ENCODE data around the gene FOXJ1.

Gene FOXJ1

GRCh38 chr17:76159157-76159556, 18.1 kb upstream of the FOXJ1 start:
- Histone ChIP-seq H3K4me3 (ENCODE audit: low read depth in 1 of 2, low read length in 2 of 2) (no peak overlapping the region), H3K9me3 (ENCODE audit: low read length) (no peaks in the 10 kb centered on the region), H3K9ac (ENCODE audit: low read length) (no peak overlapping the region), H3K36me3 (ENCODE audit: insufficient read depth, low read length) (no peaks in the 10 kb centered on the region), H3K4me1 (ENCODE audit: insufficient read depth, low read length) (no peaks in the 10 kb centered on the region), H3K27ac (ENCODE audit: low read depth, low read length) (no peak overlapping the region), H3K27me3 (ENCODE audit: control insufficient read depth in 1 of 2, insufficient read depth in 2 of 2, low read length in 2 of 2) (no peaks in the 10 kb centered on the region)

- Histone ChIP-seq H3K4me3 (ENCODE audit: low read depth in 1 of 2, low read length in 2 of 2) (no peak overlapping the region), H3K9me3 (ENCODE audit: low read length) (no peaks in the 10 kb centered on the region), H3K27ac (ENCODE audit: low read depth, low read length) (no peak overlapping the region), H3K9ac (ENCODE audit: low read length) (no peak overlapping the region), H3K4me1 (ENCODE audit: insufficient read depth, low read length) (no peaks in the 10 kb centered on the region), H3K27me3 (ENCODE audit: control insufficient read depth in 1 of 2, insufficient read depth in 2 of 2, low read length in 2 of 2) (no peaks in the 10 kb centered on the region), H3K36me3 (ENCODE audit: insufficient read depth, low read length) (no peaks in the 10 kb centered on the region)
Measured at GRCh38 chr17:76157759-76158158, 16.7 kb upstream of the FOXJ1 start.

GRCh38 chr17:76156662-76156991, 15.6 kb upstream of the FOXJ1 start:
- H3K27ac ChIP-seq (ENCODE audit: low read depth, low read length) = no peak overlapping the region
- H3K27me3 ChIP-seq (ENCODE audit: control insufficient read depth in 1 of 2, insufficient read depth in 2 of 2, low read length in 2 of 2) = no peaks in the 10 kb centered on the region
- no peaks in the 10 kb centered on the region for H3K9me3 ChIP-seq (ENCODE audit: low read length)
- no peaks in the 10 kb centered on the region for H3K36me3 ChIP-seq (ENCODE audit: insufficient read depth, low read length)
- no peak overlapping the region for H3K4me3 ChIP-seq (ENCODE audit: low read depth in 1 of 2, low read length in 2 of 2)
- H3K9ac ChIP-seq (ENCODE audit: low read length) = no peak overlapping the region
- no peaks in the 10 kb centered on the region for H3K4me1 ChIP-seq (ENCODE audit: insufficient read depth, low read length)

- H3K27ac ChIP-seq (ENCODE audit: low read depth, low read length) = no peak overlapping the region
- H3K4me3 ChIP-seq (ENCODE audit: low read depth in 1 of 2, low read length in 2 of 2) = no peak overlapping the region
- no peak overlapping the region for H3K9ac ChIP-seq (ENCODE audit: low read length)
- H3K9me3 ChIP-seq (ENCODE audit: low read length) = no peaks in the 10 kb centered on the region
- no peaks in the 10 kb centered on the region for H3K27me3 ChIP-seq (ENCODE audit: control insufficient read depth in 1 of 2, insufficient read depth in 2 of 2, low read length in 2 of 2)
- H3K36me3 ChIP-seq (ENCODE audit: insufficient read depth, low read length) = no peaks in the 10 kb centered on the region
- H3K4me1 ChIP-seq (ENCODE audit: insufficient read depth, low read length) = no peaks in the 10 kb centered on the region
Measured at GRCh38 chr17:76155988-76156661, 15.1 kb upstream of the FOXJ1 start.

GRCh38 chr17:76154936-76155845, 14.1 kb upstream of the FOXJ1 start:
- Histone ChIP-seq H3K9me3 (ENCODE audit: low read length) (no peaks in the 10 kb centered on the region), H3K9ac (ENCODE audit: low read length) (no peak overlapping the region), H3K4me1 (ENCODE audit: insufficient read depth, low read length) (peaks cover 8% of the 10 kb centered on the region), H3K27me3 (ENCODE audit: control insufficient read depth in 1 of 2, insufficient read depth in 2 of 2, low read length in 2 of 2) (no peaks in the 10 kb centered on the region), H3K27ac (ENCODE audit: low read depth, low read length) (no peak overlapping the region), H3K4me3 (ENCODE audit: low read depth in 1 of 2, low read length in 2 of 2) (no peak overlapping the region), H3K36me3 (ENCODE audit: insufficient read depth, low read length) (no peaks in the 10 kb centered on the region)

- Histone ChIP-seq H3K36me3 (ENCODE audit: insufficient read depth, low read length) (no peaks in the 10 kb centered on the region), H3K4me1 (ENCODE audit: insufficient read depth, low read length) (peaks cover 9% of the 10 kb centered on the region), H3K9ac (ENCODE audit: low read length) (no peak overlapping the region), H3K9me3 (ENCODE audit: low read length) (no peaks in the 10 kb centered on the region), H3K27me3 (ENCODE audit: control insufficient read depth in 1 of 2, insufficient read depth in 2 of 2, low read length in 2 of 2) (no peaks in the 10 kb centered on the region), H3K27ac (ENCODE audit: low read depth, low read length) (no peak overlapping the region), H3K4me3 (ENCODE audit: low read depth in 1 of 2, low read length in 2 of 2) (no peak overlapping the region)
Measured at GRCh38 chr17:76154292-76154691, 13.2 kb upstream of the FOXJ1 start.

- no peaks in the 10 kb centered on the region for H3K36me3 ChIP-seq (ENCODE audit: insufficient read depth, low read length)
Measured at GRCh38 chr17:76153640-76154039, 12.6 kb upstream of the FOXJ1 start.

GRCh38 chr17:76153202-76153601, 12.2 kb upstream of the FOXJ1 start:
- Histone ChIP-seq H3K9me3 (ENCODE audit: low read length) (no peaks in the 10 kb centered on the region), H3K4me1 (ENCODE audit: insufficient read depth, low read length) (peaks cover 9% of the 10 kb centered on the region), H3K9ac (ENCODE audit: low read length) (no peak overlapping the region), H3K27me3 (ENCODE audit: control insufficient read depth in 1 of 2, insufficient read depth in 2 of 2, low read length in 2 of 2) (no peaks in the 10 kb centered on the region), H3K36me3 (ENCODE audit: insufficient read depth, low read length) (no peaks in the 10 kb centered on the region), H3K4me3 (ENCODE audit: low read depth in 1 of 2, low read length in 2 of 2) (no peak overlapping the region), H3K27ac (ENCODE audit: low read depth, low read length) (peak overlapping the region; percentile 32)

More at GRCh38 chr17:76153640-76154039, 12.6 kb upstream of the FOXJ1 start:
- H3K4me1 ChIP-seq (ENCODE audit: insufficient read depth, low read length) = peaks cover 9% of the 10 kb centered on the region
- peak overlapping the region; percentile 32 for H3K27ac ChIP-seq (ENCODE audit: low read depth, low read length)
- no peak overlapping the region for H3K4me3 ChIP-seq (ENCODE audit: low read depth in 1 of 2, low read length in 2 of 2)
- H3K9me3 ChIP-seq (ENCODE audit: low read length) = no peaks in the 10 kb centered on the region
- H3K9ac ChIP-seq (ENCODE audit: low read length) = no peak overlapping the region
- H3K27me3 ChIP-seq (ENCODE audit: control insufficient read depth in 1 of 2, insufficient read depth in 2 of 2, low read length in 2 of 2) = no peaks in the 10 kb centered on the region

- Histone ChIP-seq H3K27me3 (ENCODE audit: control insufficient read depth in 1 of 2, insufficient read depth in 2 of 2, low read length in 2 of 2) (no peaks in the 10 kb centered on the region), H3K9ac (ENCODE audit: low read length) (no peak overlapping the region), H3K27ac (ENCODE audit: low read depth, low read length) (no peak overlapping the region), H3K4me1 (ENCODE audit: insufficient read depth, low read length) (peaks cover 9% of the 10 kb centered on the region), H3K4me3 (ENCODE audit: low read depth in 1 of 2, low read length in 2 of 2) (no peak overlapping the region), H3K36me3 (ENCODE audit: insufficient read depth, low read length) (no peaks in the 10 kb centered on the region), H3K9me3 (ENCODE audit: low read length) (no peaks in the 10 kb centered on the region)
Measured at GRCh38 chr17:76152591-76152990, 11.5 kb upstream of the FOXJ1 start.

- peaks cover 9% of the 10 kb centered on the region for H3K4me1 ChIP-seq (ENCODE audit: insufficient read depth, low read length)
- no peaks in the 10 kb centered on the region for H3K9me3 ChIP-seq (ENCODE audit: low read length)
- no peak overlapping the region for H3K4me3 ChIP-seq (ENCODE audit: low read depth in 1 of 2, low read length in 2 of 2)
- H3K27ac ChIP-seq (ENCODE audit: low read depth, low read length) = no peak overlapping the region
- no peaks in the 10 kb centered on the region for H3K36me3 ChIP-seq (ENCODE audit: insufficient read depth, low read length)
- no peaks in the 10 kb centered on the region for H3K27me3 ChIP-seq (ENCODE audit: control insufficient read depth in 1 of 2, insufficient read depth in 2 of 2, low read length in 2 of 2)
- no peak overlapping the region for H3K9ac ChIP-seq (ENCODE audit: low read length)
Measured at GRCh38 chr17:76151896-76152454, 10.9 kb upstream of the FOXJ1 start.

GRCh38 chr17:76150712-76151622, 9.9 kb upstream of the FOXJ1 start:
- Histone ChIP-seq H3K9ac (ENCODE audit: low read length) (no peak overlapping the region), H3K4me1 (ENCODE audit: insufficient read depth, low read length) (peaks cover 9% of the 10 kb centered on the region), H3K9me3 (ENCODE audit: low read length) (no peaks in the 10 kb centered on the region), H3K27me3 (ENCODE audit: control insufficient read depth in 1 of 2, insufficient read depth in 2 of 2, low read length in 2 of 2) (no peaks in the 10 kb centered on the region), H3K4me3 (ENCODE audit: low read depth in 1 of 2, low read length in 2 of 2) (no peak overlapping the region), H3K27ac (ENCODE audit: low read depth, low read length) (peak overlapping the region; percentile 48), H3K36me3 (ENCODE audit: insufficient read depth, low read length) (no peaks in the 10 kb centered on the region)

All from muscle layer of colon (tissue), 2 donors.